Measurements from ENCODE around the gene CALD1. TPM values are rescaled to one million over a fixed set of nuclear protein-coding genes. Genes with fewer than 3 reads are reported as not detected.

CALD1 gene
- total RNA-seq, 4 donors from 2014 or later, result 1,513 to 2,575 (median 1,808) TPM

DNA sequence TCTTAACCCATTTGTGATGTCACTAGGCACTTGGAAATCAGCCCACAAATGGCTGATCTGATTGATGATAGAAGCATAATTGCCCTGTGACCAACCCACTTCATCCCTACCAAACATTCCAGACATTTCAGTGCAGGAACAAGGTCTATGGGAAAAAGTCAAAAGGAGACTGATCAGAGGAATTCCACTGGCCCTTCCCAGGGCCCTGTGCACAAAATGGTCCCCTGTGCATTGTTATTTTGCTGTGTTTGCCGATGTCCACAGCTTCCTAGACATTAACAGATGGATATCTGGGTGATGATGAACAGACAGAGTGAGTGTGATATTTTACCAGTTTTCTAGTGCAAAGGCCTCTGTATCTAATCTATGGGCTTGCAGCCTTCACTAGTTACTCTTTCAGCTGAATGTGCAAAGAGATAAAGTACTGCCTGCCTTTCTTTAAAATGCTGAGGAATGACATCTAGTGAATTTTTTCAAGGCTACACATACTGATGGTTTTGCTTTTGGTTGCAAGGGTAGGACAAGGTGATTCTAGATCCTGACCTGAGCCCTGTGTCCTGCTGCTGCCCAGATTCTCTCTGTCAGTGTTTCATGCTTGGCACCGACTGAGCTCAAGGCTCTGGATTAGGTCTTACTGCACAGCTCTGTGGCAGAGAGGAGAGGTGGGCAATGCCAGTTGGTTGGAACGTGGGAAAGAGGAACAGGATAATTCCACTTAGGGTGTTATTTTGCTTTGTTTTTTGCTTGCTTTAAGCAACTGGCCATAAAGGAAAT, 55.4 kb downstream of the CALD1 start:
- peaks cover 0 to 98% (median 26%) of the 10 kb centered on the region in 3 donors for H3K4me1 ChIP-seq
- TF ChIP-seq EP300 (IDR thresholded peaks at IDR 0.05) (no peak), POLR2A (IDR thresholded peaks at IDR 0.05) (no peak), POLR2AphosphoS5 (IDR thresholded peaks at IDR 0.05) (no peak)
- TF ChIP-seq, protein P1, sequence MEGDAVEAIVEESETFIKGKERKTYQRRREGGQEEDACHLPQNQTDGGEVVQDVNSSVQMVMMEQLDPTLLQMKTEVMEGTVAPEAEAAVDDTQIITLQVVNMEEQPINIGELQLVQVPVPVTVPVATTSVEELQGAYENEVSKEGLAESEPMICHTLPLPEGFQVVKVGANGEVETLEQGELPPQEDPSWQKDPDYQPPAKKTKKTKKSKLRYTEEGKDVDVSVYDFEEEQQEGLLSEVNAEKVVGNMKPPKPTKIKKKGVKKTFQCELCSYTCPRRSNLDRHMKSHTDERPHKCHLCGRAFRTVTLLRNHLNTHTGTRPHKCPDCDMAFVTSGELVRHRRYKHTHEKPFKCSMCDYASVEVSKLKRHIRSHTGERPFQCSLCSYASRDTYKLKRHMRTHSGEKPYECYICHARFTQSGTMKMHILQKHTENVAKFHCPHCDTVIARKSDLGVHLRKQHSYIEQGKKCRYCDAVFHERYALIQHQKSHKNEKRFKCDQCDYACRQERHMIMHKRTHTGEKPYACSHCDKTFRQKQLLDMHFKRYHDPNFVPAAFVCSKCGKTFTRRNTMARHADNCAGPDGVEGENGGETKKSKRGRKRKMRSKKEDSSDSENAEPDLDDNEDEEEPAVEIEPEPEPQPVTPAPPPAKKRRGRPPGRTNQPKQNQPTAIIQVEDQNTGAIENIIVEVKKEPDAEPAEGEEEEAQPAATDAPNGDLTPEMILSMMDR (IDR thresholded peaks at IDR 0.05), result no peak
- 21 to 50% methylated on average over 3 of the region's 3 CpGs for WGBS, 2 donors (ENCODE audit: low coverage in 1 of 2)

DNA sequence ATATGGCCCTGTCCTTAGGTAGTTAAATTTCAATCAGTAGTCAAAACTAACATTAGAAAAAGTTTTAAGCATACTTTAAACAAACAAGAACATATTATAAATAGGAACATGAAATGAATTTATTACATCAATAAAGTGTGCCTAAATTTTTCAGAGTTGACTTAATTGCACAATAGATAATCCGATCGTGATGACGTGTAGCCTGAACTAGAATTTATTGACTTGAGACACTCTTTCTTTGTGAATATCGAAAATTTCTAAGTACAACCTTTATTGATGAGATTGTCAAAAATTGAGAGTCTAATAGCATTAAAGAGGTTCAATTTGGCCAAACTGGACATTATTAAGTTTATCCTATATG, 56.0 kb downstream of the CALD1 start:
- Histone ChIP-seq H3K9me3 (no peaks in the 10 kb centered on the region), H3K4me3 (no peak overlapping the region), H3K4me1 (peaks cover 0 to 98% (median 24%) of the 10 kb centered on the region in 3 donors), H3K27ac (peak overlapping the region; percentile 73 to 99 (median 83)), H3K27me3 (no peaks in the 10 kb centered on the region), H3K36me3 (no peaks in the 10 kb centered on the region)
- no peak for ATAC-seq
- TF ChIP-seq POLR2AphosphoS5 (IDR thresholded peaks at IDR 0.05), result peak; percentile 18
- TF ChIP-seq POLR2A (IDR thresholded peaks at IDR 0.05), result no peak
- 52 to 53% methylated on average over 4 of the region's 4 CpGs for WGBS, 2 donors (ENCODE audit: low coverage in 1 of 2)

More for the DNA sequence above, 55.4 kb downstream of the CALD1 start:
- Histone ChIP-seq H3K27ac (peak overlapping the region; percentile 73 to 99 (median 83)), H3K9me3 (no peaks in the 10 kb centered on the region), H3K36me3 (no peaks in the 10 kb centered on the region), H3K4me3 (no peak overlapping the region), H3K27me3 (no peaks in the 10 kb centered on the region)
- peak; percentile 9 for ATAC-seq

DNA sequence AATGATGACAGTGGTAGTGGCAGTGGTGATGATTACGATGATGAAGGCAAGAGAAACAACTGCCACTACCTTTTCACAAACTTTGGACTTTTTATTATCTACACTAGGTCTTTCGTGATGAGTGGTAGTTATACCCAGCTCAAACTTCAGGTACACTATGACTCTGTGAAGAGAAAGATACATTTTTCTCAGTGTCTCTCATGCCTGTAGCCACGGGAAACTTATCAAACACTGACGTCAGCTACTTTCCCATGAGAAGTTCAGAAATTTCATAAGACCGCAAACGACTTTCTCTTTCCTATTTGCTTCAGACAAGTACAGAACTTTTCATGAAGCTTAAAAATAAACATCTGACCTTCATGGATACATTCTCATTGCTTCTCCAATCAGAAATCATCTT, 57.0 kb downstream of the CALD1 start:
- Histone ChIP-seq H3K27ac (peak overlapping the region; percentile 73 to 99 (median 83)), H3K27me3 (no peaks in the 10 kb centered on the region), H3K4me3 (no peak overlapping the region), H3K9me3 (no peaks in the 10 kb centered on the region), H3K36me3 (no peaks in the 10 kb centered on the region), H3K4me1 (peaks cover 0 to 93% (median 24%) of the 10 kb centered on the region in 3 donors)
- no peak for TF ChIP-seq POLR2A (IDR thresholded peaks at IDR 0.05)
- peak; percentile 74 for TF ChIP-seq POLR2AphosphoS5 (IDR thresholded peaks at IDR 0.05)
- WGBS, 2 donors (ENCODE audit: low coverage in 1 of 2), result 47 to 59% methylated on average over 6 of the region's 6 CpGs
- peak; percentile 63 for ATAC-seq

DNA sequence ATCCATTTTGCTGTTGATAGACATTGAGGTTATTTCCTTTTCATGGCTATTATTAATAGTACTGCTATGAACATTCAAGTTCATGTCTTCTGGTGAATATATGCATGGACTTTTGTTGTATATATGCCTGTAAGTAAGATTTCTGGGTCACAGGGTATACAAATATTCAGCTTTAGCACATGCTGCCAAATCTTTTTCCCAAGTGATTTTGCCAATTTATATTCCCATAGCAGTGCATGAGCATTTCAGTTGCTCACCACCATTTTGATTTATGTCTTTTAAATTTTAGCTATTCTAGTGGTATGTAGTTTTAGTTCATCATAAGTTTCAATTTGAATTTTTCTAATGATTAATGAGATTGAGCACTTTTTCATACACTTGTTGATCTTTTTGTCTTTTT, 59.9 kb downstream of the CALD1 start:
- no peak for ATAC-seq
- Histone ChIP-seq H3K4me1 (peaks cover 7 to 93% (median 21%) of the 10 kb centered on the region in 3 donors), H3K36me3 (peaks cover 0 to 6% of the 10 kb centered on the region in 2 donors), H3K9me3 (no peaks in the 10 kb centered on the region), H3K4me3 (no peak overlapping the region), H3K27me3 (no peaks in the 10 kb centered on the region), H3K27ac (peak overlapping the region in 3 of 4 donors; percentile 56 to 83 (median 83))
- TF ChIP-seq EP300 (IDR thresholded peaks at IDR 0.05), result no peak
- no peak for TF ChIP-seq POLR2AphosphoS5 (IDR thresholded peaks at IDR 0.05)
- TF ChIP-seq, protein P1 (IDR thresholded peaks at IDR 0.05), result no peak
- no peak for TF ChIP-seq POLR2A (IDR thresholded peaks at IDR 0.05)

DNA sequence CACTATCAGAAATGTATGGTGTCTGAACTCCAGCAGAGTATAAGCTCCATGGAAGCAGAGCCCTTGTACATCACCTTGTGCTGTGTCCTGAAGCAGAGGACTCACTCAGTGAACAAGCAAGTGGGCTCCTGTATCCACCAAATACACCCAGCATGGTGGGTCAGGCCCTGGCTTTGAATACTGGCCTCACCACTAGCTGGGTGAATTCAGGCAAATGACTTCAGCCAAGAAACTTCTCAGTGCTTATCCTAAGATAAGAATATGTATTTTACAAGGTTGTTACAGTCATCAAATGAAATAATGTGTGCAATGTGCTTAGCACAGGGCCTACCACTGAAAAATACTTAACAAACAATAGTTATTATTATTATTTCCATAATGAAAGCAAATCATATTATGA, 62.6 kb downstream of the CALD1 start:
- TF ChIP-seq, protein P1 (IDR thresholded peaks at IDR 0.05), result no peak
- TF ChIP-seq POLR2A (IDR thresholded peaks at IDR 0.05) (no peak), POLR2AphosphoS5 (IDR thresholded peaks at IDR 0.05) (no peak), EP300 (IDR thresholded peaks at IDR 0.05) (no peak)
- H3K27ac ChIP-seq, result peak overlapping the region; percentile 14 to 83 (median 56)
- H3K4me1 ChIP-seq, result peaks cover 9 to 95% (median 35%) of the 10 kb centered on the region in 3 donors
- no peak for ATAC-seq
- H3K9me3 ChIP-seq, result no peaks in the 10 kb centered on the region
- no peaks in the 10 kb centered on the region for H3K27me3 ChIP-seq
- no peak overlapping the region for H3K4me3 ChIP-seq
- H3K36me3 ChIP-seq, result peaks cover 0 to 32% of the 10 kb centered on the region in 2 donors

DNA sequence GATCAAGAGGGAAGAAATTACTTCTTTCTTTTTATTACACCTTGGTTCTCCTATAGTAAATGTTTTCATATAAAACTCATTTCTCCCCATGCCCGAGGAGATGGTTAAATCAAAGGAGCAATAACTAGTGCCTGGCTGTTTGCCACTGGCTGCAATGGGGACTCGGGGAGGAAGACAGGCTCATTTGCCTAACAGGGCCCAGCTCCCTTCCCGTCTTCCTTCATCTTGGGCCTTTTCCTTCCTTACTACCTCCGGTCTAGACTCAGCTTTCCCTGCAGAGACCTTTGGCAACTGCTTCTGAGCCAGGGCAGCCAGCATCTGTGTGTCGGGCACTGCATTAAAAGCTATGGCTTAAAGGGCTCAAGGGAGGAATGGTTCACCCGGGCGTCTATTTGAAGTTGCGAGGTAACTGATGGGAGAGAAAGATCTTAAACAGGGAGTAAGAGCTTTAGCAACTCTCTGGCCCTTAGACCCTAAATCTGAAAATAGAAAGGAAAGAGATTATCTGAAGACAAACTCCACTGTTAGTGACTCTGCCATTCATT, 63.5 kb downstream of the CALD1 start:
- H3K4me3 ChIP-seq, result peak overlapping the region in 1 of 2 donors; percentile 11
- WGBS, 2 donors (ENCODE audit: low coverage in 1 of 2), result 8 to 17% methylated on average over 4 to 6 of the region's 8 CpGs
- peaks cover 16 to 95% (median 42%) of the 10 kb centered on the region in 3 donors for H3K4me1 ChIP-seq
- H3K27me3 ChIP-seq, result no peaks in the 10 kb centered on the region
- H3K9me3 ChIP-seq, result no peaks in the 10 kb centered on the region
- no peak for TF ChIP-seq EP300 (IDR thresholded peaks at IDR 0.05)
- TF ChIP-seq POLR2A (IDR thresholded peaks at IDR 0.05), result no peak
- no peak for TF ChIP-seq POLR2AphosphoS5 (IDR thresholded peaks at IDR 0.05)
- TF ChIP-seq, protein P1 (IDR thresholded peaks at IDR 0.05), result no peak
- peaks cover 0 to 32% of the 10 kb centered on the region in 2 donors for H3K36me3 ChIP-seq
- ATAC-seq, result no peak
- H3K27ac ChIP-seq, result peak overlapping the region; percentile 14 to 83 (median 54)
